NCI-H524 treated with DMSO at 0.1 percent for 48 hours (cell line): ENCODE measurements around the gene GDPD5.
A peak's percentile ranks its signal among the peaks of the same experiment; 100 is the strongest.

Source experiments
- DNase-seq: peaks from one replicate; lab custom pipeline; 2025; lab: John Stamatoyannopoulos, UW

GDPD5 gene

DNA sequence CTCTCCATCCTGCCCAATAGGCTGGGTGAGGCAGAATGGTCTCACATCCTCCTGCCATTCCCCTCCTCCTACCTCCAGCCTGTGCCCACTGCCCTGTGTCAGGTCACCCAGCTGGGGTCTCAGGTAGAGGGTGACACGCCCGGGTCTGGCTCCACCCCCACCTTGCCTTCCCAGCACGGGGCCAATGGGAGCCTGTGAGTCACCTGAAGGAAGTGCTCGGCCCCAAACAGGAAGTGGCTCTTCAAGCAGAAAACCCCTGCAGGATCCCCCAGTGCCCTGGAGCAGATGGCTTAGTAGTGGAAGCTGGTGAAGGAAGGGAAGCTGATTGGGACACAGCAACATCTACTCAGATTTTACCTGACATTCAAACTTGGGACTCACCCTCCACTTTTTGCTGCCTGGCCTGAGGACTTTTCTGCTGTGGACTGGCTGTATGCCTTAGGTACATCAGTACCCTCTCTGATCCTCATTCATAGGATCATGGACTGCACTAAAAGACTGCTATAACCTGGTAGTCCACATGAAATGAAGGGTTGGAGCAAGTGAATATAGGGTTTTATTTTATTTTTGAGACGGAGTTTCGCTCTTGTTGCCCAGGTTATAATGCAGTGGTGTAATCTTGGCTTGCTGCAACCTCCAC lies 33.4 kb downstream of the GDPD5 start:
- DNase-seq = no peak

DNA sequence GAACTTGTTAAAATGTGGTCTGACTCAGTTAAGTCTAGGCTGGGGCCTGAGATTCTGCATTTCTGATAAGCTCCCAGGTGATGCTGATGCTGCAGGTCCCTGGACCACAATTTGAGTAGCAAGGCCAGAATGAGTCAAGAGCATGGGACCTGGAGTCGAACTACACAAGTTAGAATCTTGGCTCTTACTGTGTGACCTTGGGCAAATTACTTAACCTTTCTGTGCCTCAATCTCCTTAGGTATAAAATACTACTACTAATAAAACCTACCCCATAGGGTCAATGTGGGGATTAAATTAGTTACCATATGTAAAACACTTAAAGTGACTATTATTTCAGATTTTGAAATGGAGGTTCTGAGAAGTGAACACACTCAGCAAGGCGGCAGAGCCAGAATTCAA lies 34.3 kb downstream of the GDPD5 start:
- no peak for DNase-seq

DNA sequence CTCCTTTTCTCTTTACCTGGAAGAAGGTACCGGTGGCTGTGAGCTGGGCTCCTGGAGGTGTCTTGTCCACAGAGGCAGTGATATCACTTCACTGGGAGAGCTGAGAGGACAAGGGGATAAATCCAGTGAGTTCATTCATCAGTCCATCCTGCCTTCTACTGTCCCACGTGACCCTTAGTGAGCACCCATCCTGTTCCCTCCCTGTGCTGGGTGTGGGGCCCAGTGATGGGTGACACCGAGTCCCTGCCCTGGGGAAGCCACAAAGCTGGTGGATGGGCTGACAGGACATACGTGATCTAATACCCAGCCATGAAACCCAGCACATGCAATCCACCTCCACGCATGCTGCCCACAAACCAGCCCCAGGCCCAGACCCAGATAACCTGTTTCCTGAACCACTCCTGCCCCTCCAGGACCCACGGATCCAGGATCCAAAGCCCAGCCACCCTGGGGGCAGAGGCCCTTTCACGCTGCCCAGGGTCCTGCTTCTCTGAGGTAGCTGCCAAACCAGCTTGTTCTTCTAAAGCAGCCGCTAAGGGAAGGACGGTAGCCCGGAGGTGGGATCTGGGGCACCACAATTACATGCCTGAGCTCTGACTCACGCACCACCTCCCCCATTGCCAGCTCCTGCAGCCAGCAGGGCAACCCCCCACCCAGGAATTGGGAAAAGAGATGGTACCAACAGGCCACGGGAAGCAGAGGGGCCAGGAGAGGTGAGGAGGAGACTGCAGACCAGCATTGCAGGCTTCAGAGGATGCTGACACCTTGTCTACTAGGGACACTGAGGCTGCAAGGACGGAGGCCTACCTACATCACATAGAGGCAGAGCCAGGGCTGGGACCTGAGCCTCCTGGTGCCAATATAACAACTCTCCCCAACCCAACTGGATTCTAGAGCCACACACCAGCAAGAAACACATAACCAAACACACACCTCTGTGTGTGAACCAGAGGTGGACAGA lies 35.2 kb downstream of the GDPD5 start:
- DNase-seq = no peak

DNA sequence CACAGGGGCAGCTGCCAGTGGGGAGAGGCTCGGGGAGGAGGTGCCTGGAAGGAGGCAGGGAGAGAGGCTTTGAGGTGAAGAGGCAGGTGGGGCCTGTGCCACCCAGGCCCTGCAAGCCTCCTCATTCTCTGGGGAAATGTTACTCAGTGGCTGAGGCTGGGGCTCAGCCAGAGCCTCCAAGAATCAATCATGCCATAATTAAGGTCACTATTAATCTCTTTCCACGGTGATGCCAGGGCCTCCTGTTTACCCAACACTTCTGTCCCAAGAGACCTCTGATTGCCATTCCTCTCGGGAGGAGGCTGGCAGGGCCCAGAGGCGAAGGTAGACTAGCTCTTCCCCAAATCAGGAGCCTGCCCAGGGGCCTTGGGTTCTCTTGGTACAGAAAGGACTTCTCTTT lies 38.4 kb downstream of the GDPD5 start:
- DNase-seq = no peak

GRCh38 chr11:75485742-75486141 lies 40.0 kb downstream of the GDPD5 start:
- no peak for DNase-seq

GRCh38 chr11:75482931-75483469 lies 42.7 kb downstream of the GDPD5 start:
- DNase-seq = no peak

- DNase-seq = no peak
These were observed 43.7 kb downstream of the GDPD5 start for GRCh38 chr11:75481922-75482606.

DNA sequence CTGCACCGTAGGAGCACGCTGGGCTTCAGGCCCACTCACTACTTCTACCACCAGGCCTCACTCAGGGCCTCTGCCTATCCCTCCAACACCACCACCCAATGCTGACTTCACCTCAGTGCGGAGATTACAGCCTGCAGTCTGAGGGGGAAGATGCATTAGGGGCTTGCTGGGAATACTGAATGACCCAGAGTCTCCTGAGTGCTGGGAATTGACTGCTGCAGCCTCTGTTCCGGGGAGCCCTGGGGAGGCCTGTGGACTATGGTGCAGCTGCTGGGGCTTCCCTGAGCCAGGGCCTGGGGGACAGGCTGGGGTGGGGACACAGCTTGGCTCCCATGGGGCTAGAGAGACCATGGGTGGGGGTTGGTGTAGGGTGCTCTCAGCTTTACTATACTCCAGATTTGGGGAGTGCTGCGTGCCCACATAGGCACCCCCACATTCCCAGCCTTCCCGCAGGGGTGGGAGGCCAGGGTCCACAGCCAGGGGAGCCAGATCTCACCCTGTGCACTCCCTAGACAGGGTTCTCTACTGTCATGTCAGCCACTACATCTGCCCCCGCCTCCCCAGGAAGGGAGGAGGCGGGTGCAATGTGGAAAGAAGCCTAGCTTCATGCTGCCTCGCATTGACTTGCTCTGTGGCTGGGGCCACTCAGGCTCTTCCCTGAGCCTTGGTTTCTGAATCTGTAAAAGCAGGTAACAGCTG lies 44.4 kb downstream of the GDPD5 start:
- no peak for DNase-seq

- DNase-seq = no peak
These were observed 45.3 kb downstream of the GDPD5 start for GRCh38 chr11:75480185-75481175.

GRCh38 chr11:75479597-75480145 lies 46.1 kb downstream of the GDPD5 start:
- no peak for DNase-seq

DNA sequence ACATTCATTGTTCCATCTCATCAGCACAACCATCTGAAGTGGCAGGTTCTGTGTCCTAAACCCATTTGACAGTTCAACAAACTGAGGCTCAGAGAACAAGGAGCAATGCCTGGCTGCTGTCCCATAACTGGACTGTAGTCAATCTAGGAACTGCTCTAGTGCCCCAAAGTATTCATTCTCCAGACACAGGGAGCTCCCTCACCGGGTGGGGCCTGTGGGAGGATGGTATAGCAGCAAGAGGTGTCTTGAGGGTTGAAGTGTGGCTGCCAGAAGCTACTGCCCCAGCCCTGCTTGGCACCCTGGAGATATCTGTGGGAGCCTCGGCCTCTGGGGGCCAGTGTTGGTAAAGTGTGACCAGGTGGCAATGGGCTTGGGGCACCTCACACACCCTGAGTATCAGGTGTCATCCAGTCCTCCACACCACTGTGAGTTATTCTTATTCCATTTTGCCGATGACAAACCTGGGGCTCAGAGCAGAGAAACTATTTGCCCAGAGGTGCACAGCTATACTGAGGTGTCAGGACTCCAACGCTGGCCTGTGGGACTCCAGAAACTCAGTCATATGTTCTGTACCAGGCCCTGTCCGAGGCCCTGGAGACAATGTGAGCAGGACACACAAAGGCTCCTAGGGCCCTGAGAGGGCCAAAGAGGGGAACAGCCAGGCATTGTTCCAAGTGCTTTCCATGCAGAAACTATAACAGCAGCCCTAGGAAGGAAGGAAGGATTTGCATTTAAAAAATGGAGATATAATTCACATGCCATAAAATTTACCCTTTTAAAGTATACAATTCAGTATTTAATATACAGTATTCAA lies 46.8 kb downstream of the GDPD5 start:
- no peak for DNase-seq

DNA sequence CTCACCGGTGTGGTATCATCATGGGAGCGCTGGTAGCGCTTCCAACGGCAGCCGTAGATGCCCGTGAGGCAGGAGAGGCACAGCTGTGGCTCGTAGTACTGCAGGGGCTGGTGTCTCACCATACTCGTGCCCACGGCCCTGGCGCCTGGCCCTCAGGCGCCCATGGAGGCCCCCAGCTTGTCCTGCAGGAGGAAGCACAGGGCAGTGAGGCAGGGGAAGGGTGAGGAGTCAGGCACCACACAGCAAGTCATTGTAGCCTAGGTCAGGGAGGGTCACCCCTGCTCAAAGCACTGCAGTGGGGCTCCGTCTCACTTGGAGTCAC lies 48.2 kb downstream of the GDPD5 start:
- no peak for DNase-seq

DNA sequence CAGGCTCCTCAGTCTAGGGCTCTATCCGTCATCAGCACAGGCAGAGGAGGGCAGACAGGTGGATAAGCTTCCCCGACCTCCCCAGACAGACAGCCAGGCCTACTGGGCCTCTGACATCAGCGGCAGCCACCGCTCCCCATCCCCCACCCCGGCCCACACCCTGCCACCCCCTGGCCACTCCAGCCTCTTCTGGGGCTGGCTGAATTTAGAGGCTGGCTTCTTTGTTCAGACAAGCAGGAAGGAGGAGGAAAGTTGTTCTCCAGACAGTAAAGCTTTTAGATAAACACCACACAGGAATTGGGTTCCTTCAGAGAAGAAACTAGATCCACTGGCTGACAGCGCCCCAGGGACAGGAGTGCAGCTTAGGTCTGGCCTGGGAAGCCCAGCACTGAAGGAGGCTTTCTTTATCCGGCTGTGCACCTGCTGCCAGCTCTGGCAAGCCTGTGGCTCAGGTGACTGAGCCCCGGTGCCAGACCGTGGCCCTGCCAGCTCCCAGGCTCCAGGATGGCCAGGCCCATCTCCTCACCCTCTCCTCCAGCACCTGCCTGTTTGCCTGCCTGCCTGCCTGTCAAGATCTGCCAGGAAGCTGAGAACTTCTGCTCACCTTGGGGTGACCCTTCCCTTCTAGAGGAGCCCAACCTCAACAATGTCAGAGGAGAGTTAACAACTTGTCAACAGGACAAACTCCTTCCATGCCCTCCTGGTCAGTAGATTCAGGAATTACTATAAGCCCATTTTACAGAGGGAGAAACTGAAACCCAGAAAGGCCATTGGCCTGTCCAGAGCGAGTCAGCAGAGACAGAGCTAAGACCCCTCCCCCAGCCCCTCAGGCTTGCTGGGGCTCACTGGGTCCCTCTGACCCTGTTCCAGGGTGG lies 48.8 kb downstream of the GDPD5 start:
- peak; percentile 5 for DNase-seq

DNA sequence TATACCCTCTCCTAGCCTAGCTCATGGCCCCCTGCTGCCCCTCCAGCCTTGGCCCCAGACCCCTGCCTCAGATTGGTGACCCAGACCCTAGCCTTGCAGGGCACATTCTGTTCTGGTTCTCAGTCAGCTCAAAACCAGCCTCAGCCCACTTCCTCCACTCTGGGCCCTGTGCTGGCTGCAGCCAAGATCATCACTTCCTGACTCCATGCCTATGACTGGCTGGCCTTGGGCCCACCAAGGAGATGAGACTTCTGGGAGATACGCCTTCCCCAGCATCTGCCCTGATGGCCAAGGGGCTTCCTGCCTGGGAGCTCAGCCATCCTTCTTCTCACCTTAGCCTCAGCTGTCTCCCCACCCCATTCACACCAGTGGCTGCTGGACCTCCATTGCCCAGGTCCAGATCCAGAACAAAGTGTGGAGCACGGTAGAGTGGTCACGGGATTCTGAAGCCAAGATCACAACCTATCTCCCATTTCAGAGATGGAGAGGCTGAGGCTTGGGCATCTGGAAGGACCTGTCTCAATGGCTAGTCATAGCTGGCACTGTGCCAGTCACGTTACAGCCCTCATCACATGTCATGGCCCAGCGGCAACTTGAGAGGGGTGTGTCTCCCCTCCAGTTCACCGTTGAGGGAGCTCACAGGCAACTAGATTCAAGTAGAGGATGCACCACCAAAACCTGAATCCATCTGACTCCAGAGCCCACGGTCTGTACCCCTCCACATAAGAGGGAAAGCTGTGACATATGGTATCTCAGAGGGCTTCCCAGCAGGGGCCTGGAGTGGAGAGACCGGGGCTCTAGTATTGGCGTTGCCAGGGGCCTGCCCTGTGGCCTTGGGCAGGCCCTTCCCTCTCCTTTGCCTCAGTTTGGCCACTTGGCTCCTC lies 49.7 kb downstream of the GDPD5 start:
- DNase-seq = peak; percentile 46

DNA sequence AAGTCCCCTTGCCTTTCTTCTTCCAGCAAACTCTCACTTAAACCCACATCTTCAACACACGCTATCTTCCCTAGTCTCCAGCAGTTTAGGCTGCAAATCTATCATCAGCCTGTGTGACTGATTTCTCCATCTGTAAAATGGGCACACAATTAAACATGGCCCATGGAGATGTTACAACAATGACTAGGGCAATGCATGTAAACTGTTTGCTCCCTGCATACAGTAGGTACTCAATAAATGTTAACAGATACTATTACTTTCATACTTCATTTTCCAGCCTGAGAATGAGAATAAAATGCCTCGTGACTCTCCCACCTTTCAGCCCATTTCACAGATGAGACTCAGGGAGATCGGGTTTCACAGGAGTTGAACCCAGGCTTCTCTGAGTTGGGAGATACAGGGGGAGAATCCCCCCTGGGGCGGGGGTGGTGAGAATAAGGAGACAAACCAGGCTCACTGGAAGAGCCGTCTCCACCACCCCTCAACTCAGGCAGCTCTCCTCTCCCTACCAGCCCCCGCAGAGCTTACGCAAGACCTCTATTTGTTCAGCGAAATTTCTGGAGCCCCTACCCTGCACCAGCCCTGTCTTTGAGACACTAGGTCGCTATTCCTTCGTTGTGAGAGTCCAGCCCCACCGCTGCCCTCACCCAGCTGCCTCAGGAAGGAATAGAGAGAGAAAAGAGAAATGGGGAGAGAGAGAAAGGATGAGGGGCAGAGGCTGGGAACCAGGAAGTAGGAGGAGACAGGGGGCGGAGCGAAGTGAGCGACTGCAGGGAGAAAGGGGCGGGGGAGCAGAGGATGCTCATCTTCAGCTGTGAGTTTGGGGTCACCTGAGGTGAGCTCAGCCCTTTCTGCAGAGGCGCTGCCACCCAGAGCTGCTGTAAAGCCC lies 50.6 kb downstream of the GDPD5 start:
- DNase-seq = no peak

DNA sequence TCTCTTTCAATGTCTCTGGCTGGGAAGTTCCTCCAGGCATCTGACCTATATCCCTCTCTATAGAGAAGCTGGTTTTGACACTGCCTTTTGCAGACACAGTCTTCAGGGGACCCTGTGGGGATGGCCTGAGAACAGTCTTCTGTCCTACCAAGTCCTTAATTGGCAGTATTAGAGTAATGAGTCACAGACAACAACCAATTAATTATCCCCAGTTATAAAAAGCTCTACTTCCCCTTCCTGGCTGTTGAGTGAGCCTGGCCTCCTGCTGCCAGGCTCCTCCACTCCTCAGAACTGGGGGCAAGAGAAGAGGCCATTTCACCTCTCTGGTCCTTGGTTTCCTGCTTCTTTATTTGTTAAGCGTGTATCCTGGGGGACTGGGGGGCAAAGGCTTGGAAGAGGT lies 51.5 kb downstream of the GDPD5 start:
- DNase-seq = no peak

- DNase-seq = no peak
These were observed 52.1 kb downstream of the GDPD5 start for GRCh38 chr11:75473684-75474083.
